Measurements from ENCODE around the gene RBMS2. TPM values are rescaled to one million over a fixed set of nuclear protein-coding genes. Genes with fewer than 3 reads are reported as not detected.

RBMS2 gene
- total and polyA plus RNA-seq, 10 of the 15 experiments (the other 5 are each of a cell fraction or from before 2014, with no cell fraction given), result 0.56 to 7.1 (median 2.4) TPM

DNA sequence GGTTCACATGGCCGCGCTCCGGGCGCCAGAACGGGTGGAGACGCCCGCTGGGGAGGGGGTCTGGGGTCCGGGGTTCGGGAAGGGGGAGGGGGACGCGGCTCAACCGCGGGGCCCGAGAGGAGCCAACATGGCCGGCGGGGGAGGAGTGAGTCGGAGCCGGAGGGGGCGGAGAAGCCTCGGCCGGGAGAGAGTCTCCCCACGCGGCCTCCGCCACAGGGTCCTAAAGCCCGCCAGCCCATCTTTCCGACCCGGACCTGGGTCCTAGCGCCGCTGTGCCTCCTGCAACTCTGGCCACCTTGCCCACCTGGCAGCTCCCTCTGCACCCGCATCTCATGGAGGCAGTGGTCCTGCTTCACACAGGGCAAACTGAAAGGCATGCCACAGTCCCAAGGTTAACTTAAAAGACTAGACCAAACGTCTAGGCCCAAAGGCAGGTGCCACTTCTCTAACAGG is 108.6 kb downstream of the RBMS2 start, which contains the start of gene BAZ2A (continued):
- TF ChIP-seq, protein P1, sequence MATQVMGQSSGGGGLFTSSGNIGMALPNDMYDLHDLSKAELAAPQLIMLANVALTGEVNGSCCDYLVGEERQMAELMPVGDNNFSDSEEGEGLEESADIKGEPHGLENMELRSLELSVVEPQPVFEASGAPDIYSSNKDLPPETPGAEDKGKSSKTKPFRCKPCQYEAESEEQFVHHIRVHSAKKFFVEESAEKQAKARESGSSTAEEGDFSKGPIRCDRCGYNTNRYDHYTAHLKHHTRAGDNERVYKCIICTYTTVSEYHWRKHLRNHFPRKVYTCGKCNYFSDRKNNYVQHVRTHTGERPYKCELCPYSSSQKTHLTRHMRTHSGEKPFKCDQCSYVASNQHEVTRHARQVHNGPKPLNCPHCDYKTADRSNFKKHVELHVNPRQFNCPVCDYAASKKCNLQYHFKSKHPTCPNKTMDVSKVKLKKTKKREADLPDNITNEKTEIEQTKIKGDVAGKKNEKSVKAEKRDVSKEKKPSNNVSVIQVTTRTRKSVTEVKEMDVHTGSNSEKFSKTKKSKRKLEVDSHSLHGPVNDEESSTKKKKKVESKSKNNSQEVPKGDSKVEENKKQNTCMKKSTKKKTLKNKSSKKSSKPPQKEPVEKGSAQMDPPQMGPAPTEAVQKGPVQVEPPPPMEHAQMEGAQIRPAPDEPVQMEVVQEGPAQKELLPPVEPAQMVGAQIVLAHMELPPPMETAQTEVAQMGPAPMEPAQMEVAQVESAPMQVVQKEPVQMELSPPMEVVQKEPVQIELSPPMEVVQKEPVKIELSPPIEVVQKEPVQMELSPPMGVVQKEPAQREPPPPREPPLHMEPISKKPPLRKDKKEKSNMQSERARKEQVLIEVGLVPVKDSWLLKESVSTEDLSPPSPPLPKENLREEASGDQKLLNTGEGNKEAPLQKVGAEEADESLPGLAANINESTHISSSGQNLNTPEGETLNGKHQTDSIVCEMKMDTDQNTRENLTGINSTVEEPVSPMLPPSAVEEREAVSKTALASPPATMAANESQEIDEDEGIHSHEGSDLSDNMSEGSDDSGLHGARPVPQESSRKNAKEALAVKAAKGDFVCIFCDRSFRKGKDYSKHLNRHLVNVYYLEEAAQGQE (IDR thresholded peaks at IDR 0.05; ENCODE audit: low read depth, low read length), result no peak
- TF ChIP-seq, protein P2, sequence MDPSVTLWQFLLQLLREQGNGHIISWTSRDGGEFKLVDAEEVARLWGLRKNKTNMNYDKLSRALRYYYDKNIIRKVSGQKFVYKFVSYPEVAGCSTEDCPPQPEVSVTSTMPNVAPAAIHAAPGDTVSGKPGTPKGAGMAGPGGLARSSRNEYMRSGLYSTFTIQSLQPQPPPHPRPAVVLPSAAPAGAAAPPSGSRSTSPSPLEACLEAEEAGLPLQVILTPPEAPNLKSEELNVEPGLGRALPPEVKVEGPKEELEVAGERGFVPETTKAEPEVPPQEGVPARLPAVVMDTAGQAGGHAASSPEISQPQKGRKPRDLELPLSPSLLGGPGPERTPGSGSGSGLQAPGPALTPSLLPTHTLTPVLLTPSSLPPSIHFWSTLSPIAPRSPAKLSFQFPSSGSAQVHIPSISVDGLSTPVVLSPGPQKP (IDR thresholded peaks at IDR 0.05; ENCODE audit: low read depth, low read length), result peak; percentile 74
- TF ChIP-seq MTA2 (IDR thresholded peaks at IDR 0.05; ENCODE audit: low read depth) (peak; percentile 37; the same call in 1 of the 2 replicates), EED (IDR thresholded peaks at IDR 0.05; ENCODE audit: low read depth) (peak; percentile 71), ETV6 (conservative IDR thresholded peaks at IDR 0.05 in 1 of 2, IDR thresholded peaks at IDR 0.05 in 1 of 2; ENCODE audit: borderline replicate concordance in 1 of 2, low read depth in 1 of 2) (0 out of 4 replicates have a peak, but pooled peaks of 1 of the 2 experiments have one; percentile 22), HCFC1 (IDR thresholded peaks at IDR 0.05; ENCODE audit: low read length) (peak; percentile 63), TAF1 (IDR thresholded peaks at IDR 0.05; ENCODE audit: borderline replicate concordance, low read depth, low read length) (peak; percentile 51; the same call in 1 of the 2 replicates), BACH1 (IDR thresholded peaks at IDR 0.05; ENCODE audit: borderline replicate concordance) (peak; percentile 76), RUNX3 (IDR thresholded peaks at IDR 0.05; ENCODE audit: low read length) (no peak), POU2F2 (IDR thresholded peaks at IDR 0.05; ENCODE audit: borderline replicate concordance, low read depth, low read length) (peak; percentile 85; the same call in 2 of the 3 replicates), LARP7 (IDR thresholded peaks at IDR 0.05) (peak; percentile 94), IRF4 (IDR thresholded peaks at IDR 0.05; ENCODE audit: low read depth, low read length) (peak; percentile 81), IKZF2 (IDR thresholded peaks at IDR 0.05) (0 out of 4 replicates have a peak, but pooled peaks of 1 of the 2 experiments have one; percentile 40), SIX5 (IDR thresholded peaks at IDR 0.05; ENCODE audit: low read depth, low read length, severe bottlenecking) (no peak), NBN (IDR thresholded peaks at IDR 0.05) (peak; percentile 83), TCF3 (IDR thresholded peaks at IDR 0.05; ENCODE audit: borderline replicate concordance, insufficient read depth, low read depth, low read length) (peak; percentile 71), YBX1 (IDR thresholded peaks at IDR 0.05) (no peak)
- TF ChIP-seq, protein P3, sequence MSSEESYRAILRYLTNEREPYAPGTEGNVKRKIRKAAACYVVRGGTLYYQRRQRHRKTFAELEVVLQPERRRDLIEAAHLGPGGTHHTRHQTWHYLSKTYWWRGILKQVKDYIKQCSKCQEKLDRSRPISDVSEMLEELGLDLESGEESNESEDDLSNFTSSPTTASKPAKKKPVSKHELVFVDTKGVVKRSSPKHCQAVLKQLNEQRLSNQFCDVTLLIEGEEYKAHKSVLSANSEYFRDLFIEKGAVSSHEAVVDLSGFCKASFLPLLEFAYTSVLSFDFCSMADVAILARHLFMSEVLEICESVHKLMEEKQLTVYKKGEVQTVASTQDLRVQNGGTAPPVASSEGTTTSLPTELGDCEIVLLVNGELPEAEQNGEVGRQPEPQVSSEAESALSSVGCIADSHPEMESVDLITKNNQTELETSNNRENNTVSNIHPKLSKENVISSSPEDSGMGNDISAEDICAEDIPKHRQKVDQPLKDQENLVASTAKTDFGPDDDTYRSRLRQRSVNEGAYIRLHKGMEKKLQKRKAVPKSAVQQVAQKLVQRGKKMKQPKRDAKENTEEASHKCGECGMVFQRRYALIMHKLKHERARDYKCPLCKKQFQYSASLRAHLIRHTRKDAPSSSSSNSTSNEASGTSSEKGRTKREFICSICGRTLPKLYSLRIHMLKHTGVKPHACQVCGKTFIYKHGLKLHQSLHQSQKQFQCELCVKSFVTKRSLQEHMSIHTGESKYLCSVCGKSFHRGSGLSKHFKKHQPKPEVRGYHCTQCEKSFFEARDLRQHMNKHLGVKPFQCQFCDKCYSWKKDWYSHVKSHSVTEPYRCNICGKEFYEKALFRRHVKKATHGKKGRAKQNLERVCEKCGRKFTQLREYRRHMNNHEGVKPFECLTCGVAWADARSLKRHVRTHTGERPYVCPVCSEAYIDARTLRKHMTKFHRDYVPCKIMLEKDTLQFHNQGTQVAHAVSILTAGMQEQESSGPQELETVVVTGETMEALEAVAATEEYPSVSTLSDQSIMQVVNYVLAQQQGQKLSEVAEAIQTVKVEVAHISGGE (CRISPR knock-in tag; IDR thresholded peaks at IDR 0.05), result no peak
- TF ChIP-seq, protein P4, sequence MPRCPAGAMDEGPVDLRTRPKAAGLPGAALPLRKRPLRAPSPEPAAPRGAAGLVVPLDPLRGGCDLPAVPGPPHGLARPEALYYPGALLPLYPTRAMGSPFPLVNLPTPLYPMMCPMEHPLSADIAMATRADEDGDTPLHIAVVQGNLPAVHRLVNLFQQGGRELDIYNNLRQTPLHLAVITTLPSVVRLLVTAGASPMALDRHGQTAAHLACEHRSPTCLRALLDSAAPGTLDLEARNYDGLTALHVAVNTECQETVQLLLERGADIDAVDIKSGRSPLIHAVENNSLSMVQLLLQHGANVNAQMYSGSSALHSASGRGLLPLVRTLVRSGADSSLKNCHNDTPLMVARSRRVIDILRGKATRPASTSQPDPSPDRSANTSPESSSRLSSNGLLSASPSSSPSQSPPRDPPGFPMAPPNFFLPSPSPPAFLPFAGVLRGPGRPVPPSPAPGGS (IDR thresholded peaks at IDR 0.05; ENCODE audit: borderline replicate concordance, insufficient read depth, low read depth, low read length, poor library complexity, severe bottlenecking), result peak; percentile 63
- TF ChIP-seq, protein P5, sequence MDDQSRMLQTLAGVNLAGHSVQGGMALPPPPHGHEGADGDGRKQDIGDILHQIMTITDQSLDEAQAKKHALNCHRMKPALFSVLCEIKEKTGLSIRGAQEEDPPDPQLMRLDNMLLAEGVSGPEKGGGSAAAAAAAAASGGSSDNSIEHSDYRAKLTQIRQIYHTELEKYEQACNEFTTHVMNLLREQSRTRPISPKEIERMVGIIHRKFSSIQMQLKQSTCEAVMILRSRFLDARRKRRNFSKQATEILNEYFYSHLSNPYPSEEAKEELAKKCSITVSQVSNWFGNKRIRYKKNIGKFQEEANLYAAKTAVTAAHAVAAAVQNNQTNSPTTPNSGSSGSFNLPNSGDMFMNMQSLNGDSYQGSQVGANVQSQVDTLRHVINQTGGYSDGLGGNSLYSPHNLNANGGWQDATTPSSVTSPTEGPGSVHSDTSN (IDR thresholded peaks at IDR 0.05; ENCODE audit: insufficient replicate concordance, low read depth, low read length), result peak; percentile 70
